Esophagus squamous epithelium (tissue), 5 donors: Measurements from ENCODE around the gene RNF207. TPM values are rescaled to one million over a fixed set of nuclear protein-coding genes. Genes with fewer than 3 reads are reported as not detected.

Experiments used
- DNase-seq: peaks from one replicate; lab custom pipeline; 2025; lab: John Stamatoyannopoulos, UW
- H3K27ac ChIP-seq, 4 donors: fragments of 200-600 bp; sonication (generic); one replicate each; pipeline ENCODE4 v1.5.1; 2016 to 2019; ENCODE audit warnings: mild to moderate bottlenecking in 1 of 4
- H3K27me3 ChIP-seq, 4 donors: fragments of 200-600 bp; sonication (generic); 1 replicate in 3 of 4; 2 replicates in 1 of 4; pipeline versions ENCODE4 v1.5.1 to v1.6.0; 2017 to 2021; ENCODE audit warnings: antibody characterized with exemption in 1 of 4
- H3K36me3 ChIP-seq, 3 donors: fragments of 200-600 bp; sonication (generic); one replicate each; pipeline ENCODE4 v1.5.1; 2016 to 2019
- H3K4me1 ChIP-seq, 3 donors: fragments of 200-600 bp; sonication (generic); one replicate each; pipeline ENCODE4 v1.5.1; 2017 to 2019
- H3K4me3 ChIP-seq, 4 donors: fragments of 200-600 bp; sonication (generic); 1 replicate in 3 of 4; 2 replicates in 1 of 4; pipeline ENCODE4 v1.5.1; 2016 to 2019; ENCODE audit warnings: mild to moderate bottlenecking in 2 of 4, moderate library complexity in 1 of 4
- H3K9me3 ChIP-seq, 3 donors: fragments of 200-600 bp; sonication (generic); one replicate each; pipeline ENCODE4 v1.5.1; 2016 to 2019
- CTCF ChIP-seq, 6 experiments: fragments of 450-650 bp in 4 of 6; fragments of 200-600 bp in 2 of 6; sonication (generic) in 2 of 6; IDR thresholded peaks; one replicate each; pipeline ENCODE4 v1.5.1; 2016 to 2019; ENCODE audit warnings: antibody characterized with exemption in 6 of 6, mild to moderate bottlenecking in 4 of 6, moderate library complexity in 4 of 6
- POLR2A ChIP-seq, 4 donors: fragments of 450-650 bp; IDR thresholded peaks; one replicate each; pipeline ENCODE4 v1.6.1; 2017; ENCODE audit warnings: antibody characterized with exemption in 4 of 4, mild to moderate bottlenecking in 4 of 4, moderate library complexity in 3 of 4
- WGBS, 2 donors: methylation state at CpG; one replicate each; pipeline ENCODE4 v1.1.5; 2018; 5-methylcytosine and 5-hydroxymethylcytosine counted together
- intact Hi-C: fragments of 100-400 bp; cut with DNase I; formaldehyde crosslinking; loops from one replicate; pipeline ENCODE4 v1.15.0; 2022
- total RNA-seq, 4 donors: library from RNA; depleted of rRNA; stranded (reverse); fragments of >200 nt; gene quantifications; one replicate each; pipeline ENCODE4 v1.1.0, GENCODE V29; 2016
- donor health status: DM: yes; HTN: yes; CAD: no.

The RNF207 gene
- total RNA-seq, 4 donors from 2014 or later, result 6.6 to 43.3 (median 23.3) TPM

GRCh38 chr1:6162341-6162740, 43.6 kb upstream of the RNF207 start:
- Histone ChIP-seq H3K36me3 (no peaks in the 10 kb centered on the region), H3K4me3 (no peak overlapping the region), H3K4me1 (peaks cover 0 to 15% (median 0%) of the 10 kb centered on the region in 3 donors), H3K27ac (no peak overlapping the region), H3K27me3 (peaks cover 0 to 87% (median 4%) of the 10 kb centered on the region in 4 donors), H3K9me3 (no peaks in the 10 kb centered on the region)
- 75 to 79% methylated on average over 4 of the region's 7 CpGs for WGBS, 2 donors
- intact Hi-C loops, result no loop called here
- TF ChIP-seq POLR2A (IDR thresholded peaks at IDR 0.05) (no peak), CTCF (IDR thresholded peaks at IDR 0.05) (no peak)
- DNase-seq, result no peak

DNA sequence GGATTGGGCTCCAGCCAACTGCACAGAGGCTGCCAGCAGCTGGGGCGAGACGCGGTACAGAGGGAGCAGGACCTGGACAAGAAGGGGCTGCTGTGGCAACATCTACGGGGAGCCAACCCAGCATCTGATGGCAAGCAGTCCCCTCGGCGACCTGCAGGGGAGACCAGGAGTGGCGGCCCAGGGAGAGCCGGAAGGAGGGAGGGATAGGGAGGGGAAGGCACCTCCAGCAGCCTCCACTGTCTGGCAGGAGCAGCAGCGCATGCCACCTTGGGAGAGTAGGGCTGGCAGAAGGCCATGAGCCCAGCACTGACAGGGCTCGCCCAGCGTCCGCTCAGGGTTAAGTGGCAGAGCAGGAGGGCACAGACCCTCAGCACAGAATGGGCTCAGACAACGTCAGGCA, 43.1 kb upstream of the RNF207 start:
- intact Hi-C loops, result no loop called here
- Histone ChIP-seq H3K9me3 (no peaks in the 10 kb centered on the region), H3K4me3 (no peak overlapping the region), H3K36me3 (no peaks in the 10 kb centered on the region), H3K4me1 (peaks cover 0 to 11% (median 0%) of the 10 kb centered on the region in 3 donors), H3K27me3 (peaks cover 0 to 91% (median 4%) of the 10 kb centered on the region in 4 donors), H3K27ac (no peak overlapping the region)
- peak in 1 of 6 experiments; percentile 10 for TF ChIP-seq CTCF (IDR thresholded peaks at IDR 0.05)
- no peak for TF ChIP-seq POLR2A (IDR thresholded peaks at IDR 0.05)
- WGBS, 2 donors, result 53 to 58% methylated on average over 10 to 13 of the region's 13 CpGs
- DNase-seq, result no peak

DNA sequence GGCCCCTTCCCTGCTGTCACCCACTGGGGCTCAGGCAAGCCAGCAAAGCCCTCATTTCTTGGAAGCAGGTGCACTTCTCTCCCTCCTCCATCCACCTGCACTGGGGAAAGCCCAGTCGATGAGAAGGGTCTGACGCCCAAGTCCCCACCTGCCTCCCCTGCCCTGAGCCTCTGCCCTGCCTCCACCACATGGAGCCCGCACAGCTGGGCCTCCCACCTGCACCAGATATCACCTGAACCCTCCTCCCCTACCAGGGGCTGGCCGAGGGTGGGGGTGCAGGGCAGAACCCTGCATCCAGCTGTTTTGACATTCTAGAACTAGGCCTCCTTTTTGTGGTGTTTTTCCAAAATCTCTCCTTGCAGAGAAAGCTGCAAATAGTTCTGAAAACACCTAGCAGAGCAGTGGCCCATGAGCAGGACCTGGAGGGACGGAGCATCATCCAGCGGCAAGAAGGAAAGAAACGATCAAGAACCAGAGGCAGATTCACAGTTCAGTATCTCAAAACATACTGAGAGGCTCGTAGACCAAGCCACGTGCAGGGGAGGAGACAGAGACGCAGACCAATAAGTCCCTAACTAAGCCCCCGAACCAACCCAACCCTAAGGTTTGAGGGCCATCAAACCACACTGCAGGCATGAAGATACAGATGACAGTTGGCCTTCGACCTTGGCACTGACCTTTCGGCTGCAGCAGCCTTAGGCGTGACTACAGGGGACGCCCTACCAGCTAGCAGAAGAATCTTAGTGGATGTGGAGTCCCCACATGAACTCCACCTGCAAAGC, 42.5 kb upstream of the RNF207 start:
- Histone ChIP-seq H3K9me3 (no peaks in the 10 kb centered on the region), H3K4me1 (peaks cover 0 to 5% (median 0%) of the 10 kb centered on the region in 3 donors), H3K27ac (no peak overlapping the region), H3K4me3 (no peak overlapping the region), H3K27me3 (peaks cover 0 to 92% (median 4%) of the 10 kb centered on the region in 4 donors), H3K36me3 (no peaks in the 10 kb centered on the region)
- TF ChIP-seq CTCF (IDR thresholded peaks at IDR 0.05), result no peak
- TF ChIP-seq POLR2A (IDR thresholded peaks at IDR 0.05), result no peak
- DNase-seq, result no peak
- 60 to 75% methylated on average over 2 to 12 of the region's 15 CpGs for WGBS, 2 donors
- intact Hi-C loops, result no loop called here

DNA sequence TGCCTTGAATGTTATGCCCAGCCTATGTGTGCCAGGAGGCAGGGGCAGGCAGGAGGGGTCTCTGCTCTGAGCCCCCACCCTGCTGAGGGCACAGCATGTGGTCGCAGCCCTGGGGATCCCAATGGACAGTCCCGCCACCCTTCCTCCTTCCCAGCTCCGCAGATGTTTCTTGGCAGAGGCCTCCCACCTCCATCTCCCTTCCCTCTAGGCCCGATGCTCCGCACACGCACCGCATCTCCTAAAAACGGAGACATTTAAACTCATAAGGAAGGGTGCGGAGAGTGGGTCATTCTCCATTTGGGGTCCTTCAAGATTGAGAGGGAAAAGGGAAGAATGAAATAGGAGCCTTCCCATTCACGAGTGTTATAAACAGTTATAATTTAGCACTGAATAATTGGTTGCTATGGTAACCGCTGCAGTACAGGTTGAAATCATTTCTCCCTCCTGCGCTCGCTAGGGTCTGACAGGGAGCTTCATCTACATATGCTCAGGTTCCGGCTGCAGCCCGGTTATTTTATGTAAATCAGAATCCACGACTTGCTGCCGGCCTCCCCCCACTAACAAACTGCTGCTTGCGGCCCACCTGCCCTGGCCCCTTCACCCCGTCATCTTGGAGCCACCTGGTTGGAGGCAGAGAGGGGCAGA, 41.8 kb upstream of the RNF207 start:
- peaks cover 0 to 97% (median 4%) of the 10 kb centered on the region in 4 donors for H3K27me3 ChIP-seq
- TF ChIP-seq POLR2A (IDR thresholded peaks at IDR 0.05) (no peak), CTCF (IDR thresholded peaks at IDR 0.05) (no peak)
- no peaks in the 10 kb centered on the region for H3K9me3 ChIP-seq
- H3K36me3 ChIP-seq, result no peaks in the 10 kb centered on the region
- no peak overlapping the region for H3K4me3 ChIP-seq
- DNase-seq, result no peak
- WGBS, 2 donors, result 67 to 75% methylated on average over 16 to 17 of the region's 19 CpGs
- intact Hi-C loops, result no loop called here
- H3K4me1 ChIP-seq, result peaks cover 0 to 4% (median 0%) of the 10 kb centered on the region in 3 donors
- H3K27ac ChIP-seq, result no peak overlapping the region

DNA sequence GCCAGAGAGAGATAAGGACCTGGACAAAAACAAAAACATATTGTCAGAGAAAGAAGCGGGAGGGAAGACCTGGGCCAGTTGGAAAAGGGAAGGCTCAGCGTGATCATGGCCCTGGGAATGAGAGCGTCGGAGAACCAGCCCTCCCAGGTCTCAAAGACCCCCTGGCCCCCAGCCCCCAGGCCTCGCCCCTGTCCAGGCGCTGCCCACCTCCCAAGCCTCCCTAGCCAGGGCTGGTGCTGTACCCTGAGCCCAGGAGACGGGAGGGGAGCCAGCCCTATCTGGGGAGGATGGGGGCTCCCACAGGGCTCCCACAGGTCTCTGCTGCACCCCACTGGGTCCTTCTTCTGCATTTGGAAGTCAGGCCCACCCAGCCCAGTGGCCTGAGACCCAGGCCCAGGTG, 40.9 kb upstream of the RNF207 start:
- no peak for TF ChIP-seq POLR2A (IDR thresholded peaks at IDR 0.05)
- TF ChIP-seq CTCF (IDR thresholded peaks at IDR 0.05), result no peak
- WGBS, 2 donors, result 72 to 80% methylated on average over 4 to 7 of the region's 7 CpGs
- Histone ChIP-seq H3K9me3 (no peaks in the 10 kb centered on the region), H3K4me1 (peaks cover 0 to 4% (median 0%) of the 10 kb centered on the region in 3 donors), H3K27ac (no peak overlapping the region), H3K4me3 (no peak overlapping the region), H3K27me3 (peaks cover 0 to 97% (median 4%) of the 10 kb centered on the region in 4 donors), H3K36me3 (no peaks in the 10 kb centered on the region)
- DNase-seq, result no peak
- intact Hi-C loops, result no loop called here
